Measurements from ENCODE around the gene ACTN4.

Gene ACTN4

DNA sequence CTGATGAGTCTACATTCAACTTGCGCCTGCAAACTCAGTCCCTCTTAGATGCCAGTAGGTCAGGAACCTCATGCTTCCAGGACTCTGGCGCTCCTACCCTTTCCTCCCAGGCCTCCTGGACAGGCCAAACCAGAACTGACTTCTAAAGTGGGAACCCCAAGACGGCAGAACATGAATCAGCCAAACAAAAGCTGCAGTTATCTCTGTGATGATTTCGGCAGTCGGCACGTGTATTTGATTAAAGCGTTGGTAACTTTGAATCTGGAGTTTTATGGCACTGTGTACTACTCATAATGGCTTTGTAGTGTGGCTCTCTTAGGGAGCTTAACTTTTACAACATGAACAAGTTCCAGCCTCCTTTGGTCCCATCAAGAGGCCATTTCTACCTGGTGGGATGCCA is 13.7 kb downstream of the ACTN4 start:
- no peak for DNase-seq (ENCODE audit: low read depth)

DNA sequence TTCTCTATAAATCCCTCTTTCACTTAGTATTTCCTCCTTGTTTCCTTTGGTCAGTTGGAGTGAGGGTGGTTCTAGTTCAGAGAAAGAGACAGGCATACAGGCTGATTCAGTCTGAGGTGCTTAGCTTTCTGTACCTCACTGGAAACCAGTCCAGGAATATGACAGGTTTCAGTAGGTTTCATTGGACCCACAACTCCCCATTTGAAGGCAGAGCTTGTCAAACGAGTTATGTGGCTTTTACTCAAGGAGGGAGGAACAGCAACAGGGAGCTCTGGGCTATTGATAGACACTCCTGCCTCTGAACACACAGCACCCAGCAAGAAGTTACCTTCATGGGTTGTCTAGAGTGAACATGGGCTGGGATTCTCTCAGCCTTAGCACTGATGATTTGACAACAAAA is 14.5 kb downstream of the ACTN4 start:
- DNase-seq (ENCODE audit: low read depth), result no peak

DNA sequence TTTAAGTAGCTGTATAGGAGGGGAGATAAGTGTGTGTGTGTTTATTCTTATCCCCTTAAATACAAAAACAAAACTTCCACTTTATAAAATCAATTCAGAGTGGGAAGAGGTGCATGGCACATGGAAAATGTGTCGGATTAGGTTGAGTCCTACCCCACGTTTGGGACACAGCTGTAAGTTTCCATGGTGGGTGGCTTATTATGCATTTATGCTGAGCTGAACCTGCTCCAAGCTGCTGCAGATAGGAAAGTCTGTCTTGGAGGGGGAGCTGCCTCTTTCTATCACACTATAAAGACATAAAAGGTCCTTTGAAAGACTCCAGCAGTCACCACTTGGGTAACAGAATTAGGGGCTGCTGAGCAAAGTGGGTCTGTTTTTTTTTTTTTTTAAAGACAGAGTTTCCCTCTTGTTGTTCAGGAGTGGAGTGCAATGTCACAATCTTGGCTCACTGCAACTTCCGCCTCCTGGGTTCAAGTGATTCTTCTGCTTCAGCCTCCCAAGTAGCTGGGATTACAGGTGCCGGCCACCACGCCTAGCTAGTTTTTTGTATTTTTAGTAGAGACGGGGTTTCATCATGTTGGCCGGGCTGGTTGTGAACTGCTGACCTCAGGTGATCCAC is 15.2 kb downstream of the ACTN4 start:
- DNase-seq (ENCODE audit: low read depth), result no peak

DNA sequence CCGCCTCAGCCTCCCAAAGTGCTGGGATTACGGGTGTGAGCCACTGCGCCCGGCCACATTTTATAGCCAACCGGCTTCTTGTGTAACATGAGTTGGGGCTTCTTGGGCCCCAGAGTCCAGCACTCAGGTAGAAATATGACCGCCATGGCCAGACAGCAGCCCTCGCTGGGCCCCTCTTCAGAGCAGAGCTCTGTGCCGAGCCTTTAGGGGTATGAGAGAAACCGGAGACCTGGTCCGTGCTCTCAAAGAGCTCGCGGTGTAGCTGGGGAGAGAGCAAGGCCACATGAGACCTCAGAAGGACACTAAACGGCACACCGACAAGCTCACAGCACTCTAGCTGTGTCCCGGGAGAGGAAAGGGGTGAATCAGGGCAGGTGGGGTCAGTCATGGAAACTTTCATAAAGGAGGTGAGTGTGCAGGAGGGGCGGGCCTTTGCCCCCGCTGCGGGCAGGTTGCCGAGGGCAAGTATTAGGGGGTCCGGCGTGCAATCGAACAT is 15.8 kb downstream of the ACTN4 start:
- DNase-seq (ENCODE audit: low read depth), result no peak

DNA sequence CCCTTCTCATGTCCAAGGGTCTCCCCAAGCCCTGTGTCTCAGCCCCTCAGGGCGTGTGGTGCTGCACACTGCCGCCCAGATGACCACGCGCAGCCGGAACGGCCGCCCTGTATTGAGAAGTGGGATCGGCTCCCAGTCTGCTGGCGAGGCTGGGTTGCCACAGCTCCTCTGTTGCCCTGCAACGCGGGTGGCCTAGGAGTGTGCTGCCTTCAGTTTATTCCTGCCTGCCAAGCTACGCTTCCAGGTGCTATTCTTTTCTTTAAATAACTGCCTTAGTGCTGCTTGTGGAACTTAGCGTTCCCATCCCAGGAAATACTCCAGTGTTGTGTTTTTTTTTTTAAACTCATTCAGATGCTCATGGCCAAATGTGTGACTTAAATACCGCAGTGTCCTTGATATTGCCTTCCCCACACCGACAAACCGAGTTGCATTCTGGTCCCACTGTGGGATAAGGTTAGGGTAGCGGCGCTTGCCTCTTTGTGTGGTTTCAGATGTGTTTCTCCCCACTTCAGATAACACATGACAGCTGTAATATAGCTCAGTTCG is 16.6 kb downstream of the ACTN4 start:
- no peak for DNase-seq (ENCODE audit: low read depth)

DNA sequence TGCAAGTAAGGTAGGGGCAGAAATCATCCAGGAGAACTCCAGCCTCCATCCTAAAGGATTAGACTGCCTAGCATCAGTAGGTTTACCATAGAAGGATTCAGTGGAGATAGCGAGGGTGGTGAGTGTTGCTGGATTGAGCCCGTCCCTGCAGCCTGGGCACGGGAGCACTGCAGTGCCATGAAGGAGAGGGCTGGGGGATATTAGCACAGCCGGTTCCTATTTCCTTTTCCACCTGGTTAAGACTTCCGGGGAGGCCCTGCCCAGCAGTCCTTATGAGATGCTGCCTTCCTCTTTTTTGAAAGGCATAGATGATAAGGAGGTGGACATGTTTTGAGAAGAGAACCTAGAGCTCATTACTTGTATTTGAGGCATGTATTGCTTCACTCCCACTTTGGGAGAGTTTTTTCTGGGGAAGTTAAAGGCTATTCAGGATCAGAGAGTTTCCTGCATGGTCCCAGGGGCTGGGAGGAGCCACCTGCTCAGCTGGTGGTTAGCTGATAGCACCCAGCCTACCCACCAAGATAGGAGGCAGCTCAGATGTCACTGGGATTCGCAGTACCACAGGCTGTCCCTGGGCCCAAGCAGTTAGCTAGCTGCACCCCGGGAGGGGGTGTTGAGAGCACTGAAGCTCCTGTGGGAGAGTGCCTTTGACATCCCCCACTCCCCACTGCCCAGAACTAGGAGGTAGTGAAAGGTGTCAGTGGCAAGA is 17.2 kb downstream of the ACTN4 start:
- DNase-seq (ENCODE audit: low read depth), result no peak

DNA sequence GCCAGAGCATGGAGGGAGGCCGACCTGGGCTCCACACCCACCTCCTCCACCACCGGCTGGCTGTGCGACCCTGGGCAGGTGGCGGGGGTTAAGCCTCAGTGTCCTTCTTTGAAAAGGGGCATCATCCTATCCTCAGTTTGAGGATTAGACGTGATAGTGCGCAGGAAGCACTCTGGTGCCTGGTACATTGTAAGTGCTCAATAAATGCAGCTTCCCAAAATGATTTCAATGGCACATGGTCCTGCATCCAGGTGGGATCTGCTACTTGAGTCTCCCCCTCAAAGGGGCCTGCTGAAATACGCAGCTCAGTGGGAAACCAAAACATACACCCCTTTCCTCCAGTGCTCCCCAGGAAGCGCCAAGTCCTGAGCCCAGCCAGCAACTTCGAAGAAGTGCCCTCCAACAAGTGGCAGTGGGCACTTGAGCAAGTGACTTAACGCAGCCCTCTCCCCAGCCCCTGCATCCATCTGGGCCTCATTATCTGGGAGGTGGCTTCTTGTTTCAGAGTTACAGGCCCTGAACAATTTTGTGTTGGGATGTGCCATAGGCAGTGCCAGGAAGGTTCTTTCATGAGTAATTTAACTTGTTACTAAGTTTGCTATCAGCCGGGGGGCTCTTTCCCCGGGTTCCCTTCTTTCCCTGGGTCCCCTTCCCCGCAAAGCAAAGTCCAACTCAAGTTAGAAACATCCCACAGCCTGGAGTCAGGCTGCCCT is 17.9 kb downstream of the ACTN4 start:
- no peak for DNase-seq (ENCODE audit: low read depth)

DNA sequence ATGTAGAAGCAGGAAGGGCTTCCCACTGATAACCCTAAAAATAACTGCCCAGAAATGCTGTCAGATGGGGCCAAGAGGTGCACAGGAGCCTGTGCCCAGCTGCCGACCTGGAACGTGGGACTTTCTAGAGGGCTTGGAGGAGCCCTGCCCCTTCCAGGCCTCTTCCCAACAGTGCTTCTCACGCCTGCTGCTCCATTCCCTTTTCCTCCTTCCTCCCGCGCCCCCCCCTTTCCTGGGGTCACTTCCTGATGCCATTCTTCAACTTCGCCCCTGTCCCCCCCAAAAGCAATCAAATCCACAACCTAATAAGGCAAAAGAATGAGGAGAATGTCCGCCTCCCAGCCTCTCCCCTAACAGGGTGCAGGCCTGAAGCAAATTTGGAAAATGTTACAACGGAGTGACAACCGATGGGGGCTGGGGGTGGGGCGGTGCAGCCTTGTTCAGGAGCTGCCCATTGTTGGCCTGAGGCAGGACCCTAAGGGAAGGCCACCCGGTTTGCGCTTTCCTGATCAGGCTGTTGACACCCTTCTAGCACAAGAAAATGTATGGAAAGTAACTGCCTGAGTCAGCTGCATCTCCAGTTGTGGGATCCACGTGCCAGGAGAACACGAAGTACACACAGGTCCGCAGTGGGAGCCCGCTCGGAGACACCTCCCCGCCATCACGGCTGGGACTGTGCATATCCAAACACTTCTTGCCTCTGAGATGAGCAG is 18.7 kb downstream of the ACTN4 start:
- DNase-seq (ENCODE audit: low read depth), result no peak

DNA sequence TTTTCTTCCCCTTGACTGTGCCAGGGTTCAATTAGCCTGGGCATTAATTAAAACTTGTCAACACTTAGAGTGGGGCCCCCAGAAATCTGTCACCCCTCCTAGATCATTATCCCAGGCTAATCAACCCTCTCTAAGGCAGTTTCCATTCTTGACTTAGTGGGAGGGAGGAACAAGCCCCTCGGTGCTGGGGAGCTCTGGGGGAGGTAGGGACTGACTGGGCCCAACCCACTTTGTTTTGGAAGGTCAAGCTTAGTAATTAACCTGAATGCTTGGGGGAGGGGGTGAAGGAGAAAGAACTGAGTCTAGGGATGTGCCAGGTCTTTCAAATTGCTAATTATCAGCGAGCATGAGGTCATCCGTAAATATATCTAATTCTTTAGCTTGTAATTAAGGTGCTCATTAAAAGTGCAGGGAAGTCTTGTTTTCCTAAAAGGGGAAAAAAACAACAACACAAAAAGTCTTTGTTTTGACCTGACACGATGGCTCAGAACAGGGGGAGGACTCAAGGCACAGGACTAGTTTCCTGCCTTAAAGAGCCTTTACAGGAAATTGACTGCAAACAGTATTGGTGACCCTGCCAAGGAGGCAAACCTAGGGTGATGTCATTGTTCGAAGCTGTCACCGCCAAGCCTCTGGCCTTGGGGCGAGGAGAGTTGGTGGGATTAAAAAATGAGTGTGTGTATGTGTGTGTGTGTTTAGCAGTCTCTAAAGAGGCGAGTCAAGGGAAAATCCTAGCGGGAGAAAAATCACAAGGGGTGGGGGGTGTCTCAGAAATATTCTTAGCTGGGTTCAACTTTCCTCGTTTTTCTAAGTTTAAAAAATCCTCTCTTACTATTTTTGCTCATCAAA is 19.4 kb downstream of the ACTN4 start:
- no peak for DNase-seq (ENCODE audit: low read depth)

DNA sequence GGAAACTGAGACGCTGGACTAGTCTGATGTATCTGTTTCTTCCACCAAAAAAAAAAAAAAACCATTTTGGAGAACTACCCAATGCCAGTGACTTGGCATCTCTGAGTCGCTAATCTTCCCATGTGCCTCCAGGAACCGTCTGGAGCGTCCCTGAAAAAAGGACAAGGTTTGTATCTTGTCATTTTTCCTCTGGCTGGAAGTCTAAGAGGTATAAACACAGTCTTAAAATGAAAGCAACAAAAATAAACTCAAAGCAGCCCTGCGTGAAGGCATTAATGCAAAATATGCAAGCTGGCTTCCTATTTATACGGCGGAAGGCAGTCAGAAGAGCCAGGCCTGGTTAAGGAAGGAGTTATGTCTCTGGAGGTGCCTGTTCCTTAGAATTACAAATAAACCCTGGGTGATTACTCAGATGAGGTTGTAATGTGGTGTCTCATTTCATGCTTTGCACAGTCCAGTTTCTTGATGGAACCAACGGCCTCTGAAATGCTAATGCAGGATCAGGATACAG is 20.3 kb downstream of the ACTN4 start:
- no peak for DNase-seq (ENCODE audit: low read depth)

DNA sequence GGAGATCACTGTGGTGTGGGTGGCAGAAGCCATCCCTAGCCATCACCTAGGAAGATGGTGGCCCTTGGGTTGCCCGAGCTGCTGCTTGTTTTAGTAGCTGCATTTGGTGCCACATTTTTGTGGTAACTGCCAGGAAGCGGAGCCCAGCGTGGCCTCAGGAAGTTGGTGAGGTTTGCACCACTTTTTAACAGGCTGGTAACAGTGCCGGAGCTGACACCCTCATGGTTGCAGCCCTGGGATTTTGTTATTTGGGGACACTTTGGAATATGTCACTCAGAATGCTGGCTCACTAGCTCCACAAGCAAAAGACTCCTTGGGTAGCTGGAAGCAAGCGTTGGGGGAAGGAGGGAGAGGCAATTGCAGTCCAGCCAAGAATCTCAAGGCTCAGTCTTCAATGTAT is 22.1 kb downstream of the ACTN4 start:
- no peak for DNase-seq (ENCODE audit: low read depth)

DNA sequence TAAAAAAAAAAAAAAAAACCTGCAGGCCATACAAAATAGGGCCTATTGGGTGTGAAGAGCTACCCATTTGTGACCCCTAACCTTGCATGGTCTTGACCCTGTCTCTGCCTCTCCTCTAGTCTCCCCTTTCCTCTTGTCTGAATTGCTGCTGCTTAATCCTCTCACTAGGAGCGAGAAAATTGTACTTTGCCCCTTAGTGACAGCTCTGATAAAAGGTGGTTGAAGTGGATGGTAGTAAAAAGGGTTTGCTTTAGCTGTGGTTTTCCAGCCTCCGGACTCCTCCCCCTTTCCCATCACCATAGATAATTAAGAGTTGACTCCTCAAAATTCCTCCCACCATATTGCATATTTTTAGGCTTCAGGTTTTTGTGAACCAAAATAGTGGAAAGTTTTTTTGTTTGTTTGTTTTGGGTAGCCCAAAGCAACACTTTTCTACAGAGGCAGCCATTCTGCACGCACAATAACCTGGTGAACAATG is 23.5 kb downstream of the ACTN4 start:
- DNase-seq (ENCODE audit: low read depth), result no peak

DNA sequence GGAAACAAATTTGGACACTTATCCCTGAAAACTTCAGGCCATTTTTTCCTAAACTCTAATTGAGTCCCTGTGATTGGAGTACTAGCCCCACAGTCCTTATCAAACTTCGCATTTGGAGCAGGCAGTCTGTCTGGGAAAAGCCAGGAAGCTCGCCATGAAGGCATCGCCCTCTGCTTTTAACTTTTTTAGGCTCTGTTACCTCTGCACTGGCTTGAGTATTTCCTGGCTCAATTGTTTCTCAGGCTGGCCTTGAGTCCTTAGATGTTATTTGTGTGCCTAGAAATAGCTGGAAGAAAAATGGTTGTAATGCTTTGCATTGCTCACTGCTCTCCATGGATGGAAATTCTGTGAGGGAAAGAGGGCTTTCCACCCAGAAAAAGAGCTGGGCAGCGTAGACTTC is 24.2 kb downstream of the ACTN4 start:
- no peak for DNase-seq (ENCODE audit: low read depth)

DNA sequence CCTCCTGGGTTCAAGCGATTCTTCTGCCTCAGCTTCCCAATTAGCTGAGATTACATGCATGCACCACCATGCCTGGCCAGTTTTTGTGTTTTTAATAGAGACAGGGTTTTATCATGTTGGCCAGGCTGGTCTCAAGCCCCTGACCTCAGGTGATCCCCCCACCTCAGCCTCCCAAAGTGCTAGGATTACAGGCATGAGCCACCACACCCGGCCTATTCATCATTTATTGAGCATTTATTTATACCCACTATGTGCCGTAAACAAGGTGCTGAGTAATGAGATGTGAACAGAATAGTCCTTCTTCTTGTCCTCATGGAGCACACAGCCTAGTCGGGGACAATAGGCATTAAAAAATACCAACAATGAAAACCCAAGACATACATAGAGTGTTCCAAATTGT is 25.6 kb downstream of the ACTN4 start:
- DNase-seq (ENCODE audit: low read depth), result no peak

DNA sequence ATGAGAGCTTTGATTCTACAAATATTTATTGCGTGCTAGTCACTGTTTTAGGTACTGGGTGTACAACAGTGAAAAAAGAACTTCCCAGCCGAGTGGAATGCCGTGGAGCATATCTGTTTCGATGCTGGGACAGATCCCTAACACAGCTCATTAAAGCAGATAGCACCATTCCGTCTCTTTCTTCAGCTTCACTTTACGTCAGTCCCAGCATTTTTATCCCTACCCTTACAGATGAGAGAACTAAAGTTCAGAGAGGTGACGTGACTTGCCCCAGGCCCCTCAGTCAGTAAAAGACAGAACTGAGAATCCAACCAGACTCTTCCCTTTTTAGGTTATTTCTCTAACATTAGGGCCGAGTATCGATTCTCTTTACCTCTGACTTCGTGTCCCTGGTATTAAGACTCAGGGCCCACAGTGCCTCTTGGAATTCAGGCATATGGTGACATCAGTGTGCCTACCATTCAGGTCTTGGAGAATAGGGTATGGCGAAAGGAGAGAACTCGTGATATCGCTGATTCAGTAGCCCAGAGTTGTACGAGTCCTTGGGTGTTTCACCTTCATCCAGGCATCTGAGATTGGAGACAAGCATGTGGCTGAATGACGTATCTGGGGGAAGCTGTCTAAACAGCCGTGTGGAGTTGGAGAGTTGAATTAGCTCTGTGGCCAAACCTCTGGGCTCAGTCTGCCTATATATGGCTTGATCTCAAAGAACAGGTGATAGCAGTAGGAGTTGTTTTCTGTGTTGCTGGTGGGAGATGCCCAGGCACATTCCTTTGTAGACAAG is 27.1 kb downstream of the ACTN4 start:
- DNase-seq (ENCODE audit: low read depth), result no peak

DNA sequence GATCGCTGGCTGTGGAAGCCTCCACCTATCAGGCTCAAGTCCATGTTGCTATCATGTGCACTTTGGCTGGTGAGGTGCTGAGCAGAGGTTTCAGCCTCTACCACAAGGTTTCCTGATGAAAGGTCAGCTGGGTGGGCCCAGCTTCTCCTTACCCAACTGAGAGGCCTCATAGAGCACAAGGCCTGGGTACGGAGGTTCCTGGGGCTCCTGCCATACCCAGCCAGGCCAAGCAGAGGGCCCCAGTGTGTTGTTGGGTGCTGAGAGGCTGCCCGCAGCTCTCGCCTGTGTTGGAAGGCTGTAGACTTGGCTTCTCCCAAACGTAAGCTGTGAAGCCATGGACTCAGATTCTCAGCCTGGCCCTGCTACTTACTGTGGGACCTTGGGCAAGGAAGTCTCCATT is 28.2 kb downstream of the ACTN4 start:
- DNase-seq (ENCODE audit: low read depth), result no peak

DNA sequence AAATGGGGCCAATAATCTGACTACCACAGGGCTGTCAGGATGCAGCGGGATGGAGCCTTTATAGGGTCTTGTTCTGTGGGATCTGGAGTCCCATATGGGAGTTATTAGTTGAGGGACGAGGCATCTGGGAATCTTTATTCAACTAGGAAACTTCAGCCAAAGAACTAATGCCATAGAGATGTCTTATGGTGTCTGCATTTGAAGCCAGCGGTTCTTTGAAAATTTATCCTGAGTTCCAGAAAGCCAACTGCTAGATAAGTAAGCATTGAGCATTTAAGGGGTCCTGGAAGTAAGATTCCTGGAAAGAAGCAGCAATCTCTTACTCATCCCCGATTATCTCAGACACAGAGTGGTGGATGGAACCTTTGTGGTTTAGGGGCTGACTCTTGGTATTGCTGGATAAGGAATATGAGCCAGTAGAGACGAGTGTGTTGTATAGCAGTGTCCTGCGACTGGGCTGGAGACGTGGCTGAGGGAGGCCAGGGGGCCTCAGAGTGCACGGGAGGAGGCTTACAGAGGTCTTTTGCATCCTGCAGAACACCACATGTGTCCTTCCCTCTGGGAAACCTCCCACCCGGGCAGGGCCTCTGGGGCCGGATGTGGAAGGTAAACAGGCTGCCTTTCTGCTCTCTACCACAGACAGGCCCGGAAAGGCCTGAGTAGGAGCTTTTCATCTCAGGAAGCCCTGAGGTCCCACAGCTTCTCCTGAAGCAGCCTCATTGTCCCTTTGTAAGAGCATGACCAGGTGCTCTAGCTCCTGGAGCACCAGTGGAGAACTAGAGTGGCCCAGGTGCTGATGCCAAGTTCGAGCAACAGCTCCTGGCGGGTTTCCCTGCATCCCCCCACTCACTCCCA is 28.8 kb downstream of the ACTN4 start:
- no peak for DNase-seq (ENCODE audit: low read depth)

DNA sequence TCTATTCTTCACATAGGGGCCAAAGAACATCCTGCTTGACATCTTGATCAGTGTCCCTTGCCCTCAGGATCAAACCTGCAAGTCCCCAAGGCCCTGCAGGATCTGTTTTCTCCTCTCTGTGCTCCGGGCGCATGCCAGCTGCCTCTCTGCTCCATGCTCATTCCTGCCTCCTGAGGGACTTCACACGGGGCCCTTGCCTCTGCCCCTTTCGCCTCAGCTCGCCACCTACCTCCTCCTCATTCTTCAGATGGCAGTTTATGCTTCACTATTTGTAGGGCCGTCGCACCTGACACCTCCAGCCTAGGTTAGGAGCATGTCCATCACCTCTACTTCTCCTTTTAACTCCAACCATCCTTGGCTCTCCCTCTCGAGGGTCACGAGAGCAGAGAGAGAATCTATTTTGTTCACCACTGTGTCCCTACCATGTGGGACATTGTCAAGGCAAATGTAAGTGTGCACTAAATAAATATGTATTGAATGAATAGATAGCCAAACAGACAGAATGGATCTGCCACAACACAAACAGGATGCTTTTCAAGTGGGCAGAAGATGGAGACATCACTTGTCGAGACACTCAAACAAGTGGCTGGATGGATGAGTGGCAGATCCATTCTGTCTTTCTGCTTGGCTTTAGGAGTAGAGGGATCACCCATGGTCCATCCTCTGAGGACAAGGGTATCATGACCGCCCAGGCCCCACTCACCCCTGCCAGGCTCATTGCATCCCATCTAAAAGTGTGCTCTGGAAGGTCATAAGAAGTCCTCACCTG is 29.6 kb downstream of the ACTN4 start:
- no peak for DNase-seq (ENCODE audit: low read depth)

All from activated T-helper 9 cell treated with anti-CD3 and anti-CD28 coated beads, Interleukin-2, amount 50 U/mL, for 16 hours (primary cell).